HEK293T (cell line): ENCODE results near the gene RBP3.

ENCODE experiments used
- CTBP1 ChIP-seq: fragments of 450-650 bp; IDR thresholded peaks from 2 replicates; pipeline ENCODE4 v1.6.1; 2016; ENCODE audit warnings: borderline replicate concordance
- ELF4 ChIP-seq: fragments of 450-650 bp; IDR thresholded peaks from 2 replicates; pipeline ENCODE4 v1.6.1; 2017; ENCODE audit warnings: antibody characterized with exemption
- HDGF ChIP-seq: fragments of 450-650 bp; IDR thresholded peaks from 2 replicates; pipeline ENCODE4 v1.6.1; 2017; ENCODE audit warnings: antibody characterized with exemption, borderline replicate concordance

DNA sequence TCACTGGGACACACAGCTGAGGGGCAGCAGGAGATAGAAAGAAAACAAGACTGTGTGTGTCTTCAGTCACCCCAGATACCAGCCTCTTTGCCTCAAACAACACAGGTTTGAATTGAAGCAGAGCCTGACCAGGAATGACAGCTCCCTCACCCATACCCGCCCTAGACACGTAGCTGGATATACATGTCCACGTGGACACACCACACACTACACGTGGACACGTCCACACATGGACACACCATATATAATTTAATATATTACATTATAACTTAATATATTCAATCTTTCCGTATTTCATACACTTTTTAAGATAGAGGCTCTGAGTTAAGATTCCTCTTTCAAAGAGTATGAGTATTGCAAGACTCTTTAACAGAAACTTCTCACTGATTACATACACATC lies 14.6 kb upstream of the RBP3 start:
- TF ChIP-seq CTBP1 (no peak), ELF4 (no peak), HDGF (no peak)
